ENCODE data around the gene TIMM9. TPM values are rescaled to one million over a fixed set of nuclear protein-coding genes. Genes with fewer than 3 reads are reported as not detected.
"Not testable (repeated sequence)": the region's sequence is repeated elsewhere in the genome, so short reads cannot be mapped to it uniquely, and the experiment has no call there.

Gene TIMM9
- total RNA-seq, 4 donors from 2014 or later, result 30.0 to 62.0 (median 36.5) TPM

- DNase-seq (ENCODE audit: low spot score in 2 of 2), result no peak
- TF ChIP-seq POLR2A (IDR thresholded peaks at IDR 0.05) (no peak), CTCF (IDR thresholded peaks at IDR 0.05) (no peak)
- intact Hi-C loops (cut with DNase I; ENCODE audit: low total_unique reads), result no loop called here
- H3K4me3 ChIP-seq (ENCODE audit: low read depth, poor library complexity, severe bottlenecking), result no peak overlapping the region
Measured at GRCh38 chr14:58376791-58377190, 50.5 kb downstream of the TIMM9 start.

- TF ChIP-seq CTCF (IDR thresholded peaks at IDR 0.05) (no peak), POLR2A (IDR thresholded peaks at IDR 0.05) (no peak)
- H3K4me3 ChIP-seq (ENCODE audit: low read depth, poor library complexity, severe bottlenecking), result no peak overlapping the region
- 93 to 95% methylated on average over 1 of the region's 1 CpG for WGBS, 2 donors
- no peak for DNase-seq (ENCODE audit: low spot score in 2 of 2)
- intact Hi-C loops (cut with DNase I; ENCODE audit: low total_unique reads), result no loop called here
Measured at GRCh38 chr14:58368956-58369355, 58.4 kb downstream of the TIMM9 start.

- DNase-seq (ENCODE audit: low spot score in 2 of 2), result no peak
- 81 to 85% methylated on average over 3 of the region's 3 CpGs for WGBS, 2 donors
- TF ChIP-seq POLR2A (IDR thresholded peaks at IDR 0.05), result no peak
- TF ChIP-seq CTCF (IDR thresholded peaks at IDR 0.05), result no peak
- intact Hi-C loops (cut with DNase I; ENCODE audit: low total_unique reads), result no loop called here
- H3K4me3 ChIP-seq (ENCODE audit: low read depth, poor library complexity, severe bottlenecking), result no peak overlapping the region
Measured at GRCh38 chr14:58367296-58367695, 60.0 kb downstream of the TIMM9 start.

- no peak overlapping the region for H3K4me3 ChIP-seq (ENCODE audit: low read depth, poor library complexity, severe bottlenecking)
- 90 to 92% methylated on average over 4 of the region's 4 CpGs for WGBS, 2 donors
- intact Hi-C loops (cut with DNase I; ENCODE audit: low total_unique reads), result no loop called here
- no peak for TF ChIP-seq CTCF (IDR thresholded peaks at IDR 0.05)
- no peak for DNase-seq (ENCODE audit: low spot score in 2 of 2)
Measured at GRCh38 chr14:58364316-58364715, 63.0 kb downstream of the TIMM9 start.

GRCh38 chr14:58362798-58363412, 64.4 kb downstream of the TIMM9 start:
- no peak for TF ChIP-seq CTCF (IDR thresholded peaks at IDR 0.05)
- no peak for TF ChIP-seq POLR2A (IDR thresholded peaks at IDR 0.05)
- H3K4me3 ChIP-seq (ENCODE audit: low read depth, poor library complexity, severe bottlenecking), result no peak overlapping the region
- DNase-seq (ENCODE audit: low spot score in 2 of 2), result no peak
- intact Hi-C loops (cut with DNase I; ENCODE audit: low total_unique reads), result no loop called here
- WGBS, 2 donors, result 86 to 95% methylated on average over 3 of the region's 3 CpGs

GRCh38 chr14:58362272-58362671, 65.1 kb downstream of the TIMM9 start:
- WGBS, 2 donors, result 93 to 100% methylated on average over 1 of the region's 1 CpG
- H3K4me3 ChIP-seq (ENCODE audit: low read depth, poor library complexity, severe bottlenecking), result not testable (repeated sequence)

More at GRCh38 chr14:58362272-58362671, 65.1 kb downstream of the TIMM9 start:
- intact Hi-C loops (cut with DNase I; ENCODE audit: low total_unique reads); DNase-seq (ENCODE audit: low spot score in 2 of 2): not testable (repeated sequence)

Other genes with a start within 250 kb of the TIMM9 start
- gene ACTR10, start 227.4 kb downstream of the TIMM9 start, total RNA-seq, result 10 to 100 TPM; 47.2 to 72.0 (median 59.0) TPM
- 10 to 100 TPM; 55.1 to 70.8 (median 64.4) TPM for gene PSMA3, start 182.7 kb downstream of the TIMM9 start, total RNA-seq
- gene ARID4A, start 129.0 kb downstream of the TIMM9 start, total RNA-seq, result 10 to 100 TPM; 13.6 to 32.6 (median 18.4) TPM
- not detected for gene TOMM20L, start 31.6 kb downstream of the TIMM9 start, total RNA-seq
- 10 to 100 TPM in 3 of 4 donors, 1 to 10 TPM in 1; 7.1 to 15.5 (median 15.3) TPM for gene KIAA0586, start 188 bp upstream of the TIMM9 start, total RNA-seq
- gene DACT1, start 210.4 kb upstream of the TIMM9 start, total RNA-seq, result 10 to 100 TPM in 1 of 4 donors, 1 to 10 TPM in 3; 2.4 to 11.0 (median 5.5) TPM

Data from lower leg skin (tissue), 4 donors.